ENCODE data around the gene SNX8. TPM values are rescaled to one million over a fixed set of nuclear protein-coding genes. Genes with fewer than 3 reads are reported as not detected.

SNX8 gene
- total and polyA plus RNA-seq, 2 donors (not counting 3 experiments of a cell fraction or from before 2014, with no cell fraction given) = 24.5 to 50.3 TPM

GRCh38 chr7:2237109-2237602, 77.1 kb downstream of the SNX8 start:
- Histone ChIP-seq H3K27ac (ENCODE audit: insufficient read depth, low read depth, low read length) (no peak overlapping the region), H3K36me3 (ENCODE audit: control insufficient read depth in 2 of 2, extremely low read depth in 1 of 2, insufficient read depth in 2 of 2, low read length in 2 of 2) (peaks cover 10 to 19% of the 10 kb centered on the region in 2 experiments), H3K9me1 (replicated peaks; ENCODE audit: control insufficient read depth, extremely low read depth, insufficient read depth, low read length) (no peaks in the 10 kb centered on the region), H3K27me3 (ENCODE audit: control insufficient read depth in 2 of 2, insufficient read depth in 2 of 2, low read length in 2 of 2) (no peaks in the 10 kb centered on the region), H3K4me3 (replicated peaks in 1 of 3; ENCODE audit: insufficient read depth in 1 of 3, low read depth in 1 of 3, low read length in 3 of 3) (no peak overlapping the region), H4K20me1 (replicated peaks; ENCODE audit: control insufficient read depth, extremely low read depth, insufficient read depth, low read length) (no peaks in the 10 kb centered on the region), H3K79me2 (ENCODE audit: control insufficient read depth, insufficient read depth, low read length) (peaks cover 19% of the 10 kb centered on the region), H3K9me3 (replicated peaks; ENCODE audit: control insufficient read depth, insufficient read depth, low read length) (no peaks in the 10 kb centered on the region), H3K4me2 (ENCODE audit: insufficient read depth, low read length) (no peak overlapping the region), H2AFZ (ENCODE audit: low read depth, low read length) (no peak overlapping the region), H3K9ac (replicated peaks; ENCODE audit: extremely low read depth, insufficient read depth, low read length) (no peak overlapping the region), H3K4me1 (ENCODE audit: control insufficient read depth, extremely low read depth, insufficient read depth, low read length) (peaks cover 18% of the 10 kb centered on the region)
- dilution Hi-C loops (cut with MboI; ENCODE audit: extremely low pct_ligation_motif_present, low sequenced_read_pairs) = no loop called here
- intact Hi-C loops (cut with micrococcal nuclease) = no loop called here
- POLR2A ChIA-PET = interaction anchor here (0.7 kb wide), 1 partner anchor 77 kb away, joined by 12 read pairs; no protein-coding TSS in a partner anchor
- FAIRE-seq (no peak), DNase-seq (ENCODE audit: low read depth, low spot score) (no peak)
- TF ChIP-seq FOS (IDR thresholded peaks at IDR 0.05; ENCODE audit: borderline replicate concordance, insufficient read depth, low read length) = no peak
- no TSS peak for BruUV-seq (replicated peaks)
- CTCF ChIA-PET = interaction anchor here (0.7 to 2.4 kb wide), 3 partner anchors 12 to 111 kb away, joined by 3 to 12 read pairs (median 5); no protein-coding TSS in a partner anchor

- Histone ChIP-seq H3K9ac (replicated peaks; ENCODE audit: extremely low read depth, insufficient read depth, low read length) (no peak overlapping the region), H3K9me3 (replicated peaks; ENCODE audit: control insufficient read depth, insufficient read depth, low read length) (no peaks in the 10 kb centered on the region), H3K27me3 (ENCODE audit: control insufficient read depth in 2 of 2, insufficient read depth in 2 of 2, low read length in 2 of 2) (no peaks in the 10 kb centered on the region), H3K4me1 (ENCODE audit: control insufficient read depth, extremely low read depth, insufficient read depth, low read length) (peaks cover 22% of the 10 kb centered on the region), H4K20me1 (replicated peaks; ENCODE audit: control insufficient read depth, extremely low read depth, insufficient read depth, low read length) (no peaks in the 10 kb centered on the region), H3K4me2 (ENCODE audit: insufficient read depth, low read length) (peak overlapping the region; percentile 42), H2AFZ (ENCODE audit: low read depth, low read length) (no peak overlapping the region), H3K27ac (ENCODE audit: insufficient read depth, low read depth, low read length) (peak overlapping the region; percentile 34), H3K36me3 (ENCODE audit: control insufficient read depth in 2 of 2, extremely low read depth in 1 of 2, insufficient read depth in 2 of 2, low read length in 2 of 2) (peaks cover 10 to 21% of the 10 kb centered on the region in 2 experiments), H3K79me2 (ENCODE audit: control insufficient read depth, insufficient read depth, low read length) (peaks cover 23% of the 10 kb centered on the region), H3K4me3 (replicated peaks in 1 of 3; ENCODE audit: insufficient read depth in 1 of 3, low read depth in 1 of 3, low read length in 3 of 3) (no peak overlapping the region), H3K9me1 (replicated peaks; ENCODE audit: control insufficient read depth, extremely low read depth, insufficient read depth, low read length) (no peaks in the 10 kb centered on the region)
- CTCF ChIA-PET = interaction anchor here (1.4 to 2.8 kb wide), 3 partner anchors 8 to 114 kb away, joined by 4 to 11 read pairs (median 9); partner anchors contain the start of genes MRM2 and NUDT1
- FAIRE-seq (peak; percentile 74), DNase-seq (ENCODE audit: low read depth, low spot score) (peak; percentile 31)
- BruUV-seq (replicated peaks) = no TSS peak
- POLR2A ChIA-PET = no interaction called here
- dilution Hi-C loops (cut with MboI; ENCODE audit: extremely low pct_ligation_motif_present, low sequenced_read_pairs) = no loop called here
- TF ChIP-seq MAX (IDR thresholded peaks at IDR 0.05; ENCODE audit: insufficient read depth, insufficient read length) (no peak), GATA2 (IDR thresholded peaks at IDR 0.05; ENCODE audit: insufficient read depth, insufficient read length, low read depth, low read length) (peak; percentile 35), JUN (IDR thresholded peaks at IDR 0.05; ENCODE audit: borderline replicate concordance, insufficient read depth, insufficient read length, low read depth) (no peak)
- intact Hi-C loops (cut with micrococcal nuclease) = no loop called here
Observed at GRCh38 chr7:2233926-2234325, 80.3 kb downstream of the SNX8 start.

Measured in endothelial cell of umbilical vein (primary cell).